Large intestine (tissue), 3 donors: ENCODE measurements around the gene CIAO3. TPM values are rescaled to one million over a fixed set of nuclear protein-coding genes. Genes with fewer than 3 reads are reported as not detected.
A peak's percentile ranks its signal among the peaks of the same experiment; 100 is the strongest.
"Not testable (repeated sequence)": the region's sequence is repeated elsewhere in the genome, so short reads cannot be mapped to it uniquely, and the experiment has no call there.

Experiments used
- DNase-seq, 2 donors: peaks; one replicate each; pipeline versions ENCODE4 v3.0.0 to v3.0.0-alpha.2; 2013
- H3K27ac ChIP-seq: one replicate; pipeline ENCODE4 v1.5.1; 2013; ENCODE audit warnings: low read length
- H3K27me3 ChIP-seq: 2 replicates; pipeline ENCODE4 v1.6.1; 2013; ENCODE audit warnings: low read length; ENCODE audit not compliant: control insufficient read depth, insufficient read depth
- H3K36me3 ChIP-seq: 2 replicates; pipeline ENCODE4 v1.6.1; 2013; ENCODE audit warnings: low read length; ENCODE audit not compliant: control insufficient read depth, insufficient read depth
- H3K4me1 ChIP-seq: one replicate; pipeline ENCODE4 v1.6.1; 2013; ENCODE audit warnings: low read length; ENCODE audit not compliant: control insufficient read depth, insufficient read depth
- H3K4me3 ChIP-seq: one replicate; pipeline ENCODE4 v1.5.1; 2013; ENCODE audit warnings: low read length
- H3K9me3 ChIP-seq: one replicate; pipeline ENCODE4 v1.6.1; 2013; ENCODE audit warnings: mild to moderate bottlenecking, low read depth, low read length, moderate library complexity; ENCODE audit not compliant: control insufficient read depth
- WGBS: methylation state at CpG from one replicate; pipeline ENCODE4 v1.1.5; 2013; ENCODE audit warnings: low lambda C conversion rate; ENCODE audit not compliant: insufficient coverage; 5-methylcytosine and 5-hydroxymethylcytosine counted together
- polyA plus RNA-seq: library from polyadenylated mRNA; unstranded; fragments of 120-200 nt; gene quantifications from one replicate; pipeline ENCODE4 v1.2.1, GENCODE V29; 2013

The CIAO3 gene
- polyA plus RNA-seq, 1 donor: 31.3 TPM

DNA sequence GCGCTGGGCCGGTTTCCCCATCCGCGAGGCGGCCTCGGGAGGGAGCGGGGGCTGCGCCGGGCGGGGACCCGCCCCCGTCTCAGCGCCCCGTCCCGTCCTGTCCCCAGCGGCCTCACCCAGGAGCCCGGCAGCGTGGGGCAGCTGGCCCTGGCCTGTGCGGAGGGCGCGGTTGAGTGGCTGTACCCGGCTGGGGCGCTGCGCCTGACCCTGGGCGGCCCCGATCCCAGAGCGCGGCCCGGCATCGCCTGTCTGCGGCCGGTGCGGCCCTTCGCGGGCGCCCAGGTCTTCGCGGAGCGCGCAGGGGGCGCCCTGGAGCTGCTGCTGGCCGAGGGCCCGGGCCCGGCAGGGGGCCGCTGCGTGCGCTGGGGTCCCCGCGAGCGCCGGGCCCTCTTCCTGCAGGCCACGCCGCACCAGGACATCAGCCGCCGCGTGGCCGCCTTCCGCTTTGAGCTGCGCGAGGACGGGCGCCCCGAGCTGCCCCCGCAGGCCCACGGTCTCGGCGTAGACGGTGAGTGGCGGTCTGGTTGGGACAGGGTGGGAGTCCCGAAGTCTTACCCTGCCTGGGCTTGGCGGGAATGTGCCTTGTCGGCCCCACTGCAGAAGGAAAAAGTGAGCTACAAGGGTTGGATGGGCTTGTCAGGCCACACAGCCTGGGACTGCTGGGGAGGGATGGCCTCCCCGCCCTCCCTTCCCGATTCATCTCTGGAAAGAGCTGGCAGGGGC is 25.2 kb downstream of the CIAO3 start:
- DNase-seq: no peak
- peaks cover 24% of the 10 kb centered on the region for H3K4me1 ChIP-seq
- H3K9me3 ChIP-seq: peaks cover 11% of the 10 kb centered on the region
- H3K36me3 ChIP-seq: no peaks in the 10 kb centered on the region
- H3K27me3 ChIP-seq: peaks cover 40% of the 10 kb centered on the region
- no CpG with 5 or more reads among the region's 74 CpGs for WGBS
- H3K4me3 ChIP-seq: no peak overlapping the region
- no peak overlapping the region for H3K27ac ChIP-seq

DNA sequence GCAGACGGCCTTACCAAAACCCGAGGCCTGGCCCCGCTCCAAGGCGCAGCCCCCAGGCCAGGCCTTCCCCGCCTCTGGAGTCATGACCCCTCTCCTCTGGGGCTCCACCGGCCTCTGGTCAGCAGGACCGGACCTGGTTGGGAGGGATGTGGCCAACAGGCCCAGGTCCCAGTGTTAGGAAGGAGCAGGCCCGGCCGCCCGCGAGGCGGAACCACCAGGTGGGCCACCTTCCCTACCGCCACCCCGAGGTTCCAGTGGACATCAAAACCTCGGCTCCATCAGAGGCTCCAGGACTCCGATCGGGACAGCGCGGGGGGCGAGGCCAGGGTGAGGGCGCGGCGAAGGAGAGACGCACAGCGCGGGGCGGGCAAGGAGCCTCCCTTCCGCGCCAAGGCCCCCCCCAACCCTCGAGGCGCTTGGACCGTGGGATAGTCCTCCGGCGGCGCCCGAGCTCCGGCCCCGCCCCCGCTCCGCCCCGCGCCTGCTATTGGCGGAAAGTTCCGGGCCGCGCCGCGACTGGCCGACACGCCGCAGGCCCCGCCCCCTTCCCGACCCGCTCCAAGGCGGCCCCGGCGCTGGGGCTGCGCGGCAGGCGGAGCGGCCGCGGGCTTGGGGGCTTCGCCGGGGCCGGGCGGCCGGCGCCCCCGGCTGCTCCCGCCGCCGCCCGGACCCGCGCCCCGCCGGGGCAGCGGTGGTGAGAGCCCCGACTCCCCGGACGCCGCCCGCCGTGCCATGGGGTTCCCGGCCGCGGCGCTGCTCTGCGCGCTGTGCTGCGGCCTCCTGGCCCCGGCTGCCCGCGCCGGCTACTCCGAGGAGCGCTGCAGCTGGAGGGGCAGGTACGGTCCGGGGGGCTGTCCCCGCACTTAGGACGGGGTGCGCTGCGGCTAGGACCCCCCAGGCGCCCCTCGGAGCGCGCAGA is 26.0 kb downstream of the CIAO3 start, which contains the start of gene METRN:
Gene METRN (plus strand): TSS at position 561 of the 919 bp plus-strand sequence. CDS start 172 bp downstream, at position 733.
- Histone ChIP-seq H3K36me3 (no peaks in the 10 kb centered on the region), H3K4me3 (no peak within 1 kb of the TSS), H3K4me1 (peaks cover 18% of the 10 kb centered on the region), H3K9me3 (peaks cover 10% of the 10 kb centered on the region), H3K27me3 (peaks cover 49% of the 10 kb centered on the region), H3K27ac (no peak within 1 kb of the TSS)
- DNase-seq: peak; percentile 78 to 87
- no CpG with 5 or more reads among the region's 108 CpGs for WGBS

DNA sequence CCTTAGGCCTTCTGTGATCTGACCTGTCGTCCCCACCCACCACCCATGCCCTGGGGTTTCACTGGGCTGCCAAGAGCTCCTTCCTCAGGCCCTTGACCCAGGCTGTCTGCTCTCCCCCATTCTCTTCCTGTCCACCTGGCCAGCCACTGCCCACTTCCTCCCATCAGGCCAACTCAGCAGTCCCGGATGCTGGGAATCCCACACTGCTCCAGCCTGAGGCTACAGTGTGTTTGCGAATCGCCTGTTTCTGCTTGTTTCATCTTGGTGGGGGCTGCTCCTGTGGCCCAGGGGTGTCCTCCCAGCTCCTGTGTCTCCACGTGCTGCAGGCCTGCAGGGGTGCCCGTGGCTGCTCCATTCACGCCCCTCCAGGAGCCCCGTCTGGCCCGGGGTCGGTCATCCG is 26.7 kb downstream of the CIAO3 start:
- Histone ChIP-seq H3K27ac (no peak overlapping the region), H3K27me3 (peaks cover 56% of the 10 kb centered on the region), H3K4me1 (peaks cover 14% of the 10 kb centered on the region), H3K9me3 (peaks cover 10% of the 10 kb centered on the region), H3K4me3 (no peak overlapping the region), H3K36me3 (no peaks in the 10 kb centered on the region)
- WGBS: no CpG with 5 or more reads among the region's 11 CpGs
- no peak for DNase-seq

DNA sequence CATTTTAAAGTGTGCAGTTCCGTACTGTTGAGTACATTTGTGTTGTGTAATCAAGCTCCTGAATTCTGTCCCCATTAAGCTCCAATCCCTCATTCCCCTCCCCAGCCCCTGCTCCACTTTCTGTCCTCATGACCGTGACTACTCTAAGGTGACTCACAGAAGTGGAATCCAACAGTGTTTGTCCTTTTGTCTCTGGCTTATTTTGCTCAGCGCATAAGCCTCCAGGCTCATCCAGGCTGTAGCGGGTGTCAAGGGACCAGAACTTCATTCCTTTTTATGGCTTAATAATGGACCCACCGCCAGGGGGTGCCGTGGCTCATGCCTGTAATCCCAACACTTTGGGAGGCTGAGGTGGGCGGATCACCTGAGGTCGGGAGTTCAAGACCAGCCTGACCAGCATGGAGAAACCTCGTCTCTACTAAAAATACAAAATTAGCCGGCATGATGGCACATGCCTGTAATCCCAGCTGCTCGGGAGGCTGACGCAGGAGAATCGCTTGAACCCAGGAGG is 28.0 kb downstream of the CIAO3 start:
- H3K27me3 ChIP-seq: peaks cover 69% of the 10 kb centered on the region
- H3K36me3 ChIP-seq, H3K9me3 ChIP-seq, DNase-seq, H3K4me3 ChIP-seq, H3K27ac ChIP-seq, H3K4me1 ChIP-seq: not testable (repeated sequence)
- WGBS: no CpG with 5 or more reads among the region's 13 CpGs

DNA sequence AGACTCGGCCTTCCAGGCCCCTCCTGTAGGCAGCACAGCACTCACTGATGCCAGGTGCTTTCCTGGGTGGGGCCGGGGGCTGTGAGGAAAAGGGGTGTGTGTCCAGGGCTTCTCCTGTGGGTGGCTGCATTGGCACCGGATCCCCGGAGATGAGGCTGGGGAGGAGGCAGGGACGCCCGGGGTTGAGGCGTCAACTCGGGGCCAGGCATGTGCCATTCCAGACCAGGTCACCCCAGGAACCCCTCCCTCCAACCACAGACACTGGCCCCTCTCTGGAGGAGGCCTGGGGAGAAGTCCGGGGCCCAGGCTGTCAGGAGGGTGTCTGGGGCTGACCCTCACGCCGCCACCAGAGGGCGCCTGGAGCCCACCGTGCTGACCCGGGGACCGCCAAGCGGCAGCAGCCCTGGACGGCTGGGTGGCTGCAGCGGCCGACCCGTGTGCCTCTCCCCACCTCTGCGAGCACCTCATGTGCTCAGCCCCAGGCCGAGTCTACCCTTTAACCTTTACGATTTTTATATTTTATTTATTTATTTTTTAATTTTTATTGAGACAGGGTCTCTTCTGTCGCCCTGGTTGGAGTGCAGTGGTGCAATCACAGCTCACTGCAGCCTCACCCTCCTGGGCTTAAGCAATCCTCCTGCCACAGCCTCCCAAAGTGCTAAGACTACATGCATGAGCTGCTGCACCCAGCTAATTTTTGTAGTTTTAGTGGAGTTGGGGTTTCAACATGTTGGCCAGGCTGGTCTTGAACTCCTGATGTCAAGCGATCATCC is 29.1 kb downstream of the CIAO3 start:
- Histone ChIP-seq H3K4me1 (peaks cover 6% of the 10 kb centered on the region), H3K27me3 (peaks cover 75% of the 10 kb centered on the region), H3K36me3 (no peaks in the 10 kb centered on the region), H3K9me3 (peaks cover 5% of the 10 kb centered on the region), H3K27ac (no peak overlapping the region), H3K4me3 (no peak overlapping the region)
- 0% methylated on average over 1 of the region's 25 CpGs for WGBS
- peak; percentile 48 to 56 for DNase-seq

DNA sequence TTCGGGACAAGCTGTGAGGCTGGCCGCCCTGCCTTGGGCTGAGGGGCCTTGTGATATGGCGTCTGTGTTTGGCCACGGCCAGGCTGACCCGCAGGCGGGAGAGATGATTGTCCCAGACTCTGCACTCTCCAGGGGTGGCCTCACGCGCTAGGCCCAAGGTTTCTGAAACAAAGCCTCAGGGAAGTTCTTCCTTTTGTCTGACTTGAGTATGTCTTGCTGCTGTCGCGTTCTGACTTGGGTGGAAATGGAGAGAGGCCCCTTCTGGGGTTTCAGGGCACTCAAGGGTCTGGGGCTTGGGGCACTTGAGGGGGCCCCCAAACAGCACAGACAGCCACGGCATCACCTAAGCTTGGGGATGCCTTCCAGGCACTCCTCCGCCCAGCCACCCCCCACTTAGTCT is 29.7 kb downstream of the CIAO3 start:
- Histone ChIP-seq H3K27ac (peak overlapping the region; percentile 45), H3K9me3 (peaks cover 3% of the 10 kb centered on the region), H3K4me3 (no peak overlapping the region), H3K27me3 (peaks cover 75% of the 10 kb centered on the region), H3K36me3 (no peaks in the 10 kb centered on the region), H3K4me1 (peaks cover 3% of the 10 kb centered on the region)
- no peak for DNase-seq
- WGBS: no CpG with 5 or more reads among the region's 12 CpGs

DNA sequence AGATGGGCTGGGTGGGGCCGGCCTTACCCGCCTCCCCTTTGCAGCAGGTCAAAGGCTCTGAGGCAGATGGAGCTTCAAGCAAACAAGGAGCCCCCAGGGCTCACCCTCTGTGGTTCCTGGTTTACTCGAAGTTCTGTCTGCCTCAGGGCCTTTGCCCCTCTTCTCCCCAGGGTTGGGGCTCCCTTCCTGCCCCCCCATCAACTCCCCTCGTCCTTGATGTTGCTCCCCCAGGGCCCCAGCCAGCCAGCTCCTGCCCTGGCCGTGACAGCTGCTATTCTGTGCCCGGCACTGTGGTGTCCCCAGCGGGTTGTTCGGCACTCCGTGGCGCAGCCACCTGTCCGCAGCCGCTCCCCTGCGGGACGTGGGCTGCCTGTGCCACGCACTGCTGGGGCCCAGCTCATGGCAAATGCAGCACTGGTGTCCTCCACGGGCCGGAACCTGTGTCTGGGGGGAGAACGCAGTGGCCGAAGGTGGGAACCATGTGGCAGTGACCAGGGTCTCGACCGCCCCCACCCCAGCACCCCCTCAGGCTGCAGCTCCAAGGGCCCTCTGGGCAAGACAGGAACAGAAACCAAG is 30.2 kb downstream of the CIAO3 start:
- peaks cover 3% of the 10 kb centered on the region for H3K4me1 ChIP-seq
- H3K9me3 ChIP-seq: peaks cover 3% of the 10 kb centered on the region
- H3K4me3 ChIP-seq: no peak overlapping the region
- no peak for DNase-seq
- WGBS: no CpG with 5 or more reads among the region's 21 CpGs
- H3K27ac ChIP-seq: peak overlapping the region; percentile 45
- peaks cover 73% of the 10 kb centered on the region for H3K27me3 ChIP-seq
- no peaks in the 10 kb centered on the region for H3K36me3 ChIP-seq

DNA sequence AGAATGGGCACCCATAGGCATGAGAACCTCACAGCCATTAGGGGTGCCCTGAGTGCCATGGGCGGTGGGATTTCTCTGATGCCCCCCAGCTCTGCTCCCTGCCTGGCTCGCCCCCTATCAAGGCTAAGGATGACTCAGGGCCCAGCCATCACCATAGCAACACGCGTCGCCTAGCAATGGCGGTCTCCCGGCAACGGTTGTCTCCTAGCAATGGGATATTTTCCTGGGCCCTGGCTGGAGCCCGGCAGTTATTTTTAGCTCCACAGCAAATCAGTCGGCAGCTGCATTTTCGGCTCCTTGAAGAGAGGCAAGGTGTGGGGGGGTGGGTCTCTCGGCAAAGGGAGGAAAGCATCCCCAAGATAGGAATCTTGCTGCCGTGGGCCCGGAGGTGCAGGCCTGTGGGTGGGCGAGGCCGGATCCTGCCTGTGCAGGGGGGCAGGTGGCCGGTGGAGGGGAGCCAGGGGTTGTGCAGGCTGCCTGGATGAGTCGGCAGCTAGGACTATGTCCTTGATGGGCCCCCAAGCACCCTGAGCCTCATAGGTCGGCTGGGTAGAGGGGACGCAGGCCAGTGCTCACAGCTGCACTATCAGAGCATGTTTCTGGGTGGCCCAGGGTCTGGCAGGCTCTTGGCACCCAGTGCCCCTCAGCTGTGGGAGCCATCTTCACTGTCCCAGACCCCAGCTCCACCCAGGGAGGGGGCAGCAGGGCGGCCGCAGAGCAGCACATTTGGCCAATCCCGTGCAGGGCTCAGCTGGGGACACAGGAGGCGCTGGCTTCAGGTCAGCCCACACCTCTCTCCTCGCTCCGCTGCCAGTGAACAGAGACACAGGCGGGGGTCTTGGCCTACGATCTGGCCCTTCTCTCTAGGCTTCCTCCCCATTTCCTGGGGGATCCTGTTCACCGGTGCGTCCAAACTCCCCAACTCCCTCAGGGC is 31.0 kb downstream of the CIAO3 start:
- Histone ChIP-seq H3K9me3 (peaks cover 3% of the 10 kb centered on the region), H3K4me3 (peak overlapping the region; percentile 6), H3K36me3 (no peaks in the 10 kb centered on the region), H3K4me1 (peaks cover 3% of the 10 kb centered on the region), H3K27ac (peak overlapping the region; percentile 45), H3K27me3 (peaks cover 76% of the 10 kb centered on the region)
- DNase-seq: peak in 1 of 2 donors; percentile 48
- WGBS: no CpG with 5 or more reads among the region's 30 CpGs

DNA sequence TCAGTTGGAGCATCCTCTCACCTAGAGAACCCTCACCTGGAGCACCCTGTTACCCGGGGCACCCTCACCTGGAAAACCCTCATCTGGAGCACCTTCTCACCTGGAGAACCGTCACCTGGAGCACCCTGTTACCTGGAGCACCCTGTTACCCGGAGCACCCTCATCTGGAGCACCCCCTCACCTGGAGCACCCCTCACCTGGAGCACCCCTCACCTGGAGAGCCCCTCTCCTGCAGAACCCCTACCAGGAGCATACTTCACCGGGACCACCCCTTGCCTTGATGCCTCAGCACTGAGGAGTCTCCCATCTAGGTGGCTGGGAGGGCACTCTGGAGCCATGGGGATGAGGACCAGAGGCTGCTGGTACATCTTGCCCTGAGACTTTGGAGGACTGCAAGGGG is 31.8 kb downstream of the CIAO3 start:
- DNase-seq: no peak
- H3K9me3 ChIP-seq: peaks cover 3% of the 10 kb centered on the region
- no peak overlapping the region for H3K27ac ChIP-seq
- no peak overlapping the region for H3K4me3 ChIP-seq
- WGBS: no CpG with 5 or more reads among the region's 4 CpGs
- no peaks in the 10 kb centered on the region for H3K36me3 ChIP-seq
- H3K27me3 ChIP-seq: peaks cover 77% of the 10 kb centered on the region
- H3K4me1 ChIP-seq: peaks cover 3% of the 10 kb centered on the region
